Measurements from ENCODE around the gene CFB.

CFB gene

DNA sequence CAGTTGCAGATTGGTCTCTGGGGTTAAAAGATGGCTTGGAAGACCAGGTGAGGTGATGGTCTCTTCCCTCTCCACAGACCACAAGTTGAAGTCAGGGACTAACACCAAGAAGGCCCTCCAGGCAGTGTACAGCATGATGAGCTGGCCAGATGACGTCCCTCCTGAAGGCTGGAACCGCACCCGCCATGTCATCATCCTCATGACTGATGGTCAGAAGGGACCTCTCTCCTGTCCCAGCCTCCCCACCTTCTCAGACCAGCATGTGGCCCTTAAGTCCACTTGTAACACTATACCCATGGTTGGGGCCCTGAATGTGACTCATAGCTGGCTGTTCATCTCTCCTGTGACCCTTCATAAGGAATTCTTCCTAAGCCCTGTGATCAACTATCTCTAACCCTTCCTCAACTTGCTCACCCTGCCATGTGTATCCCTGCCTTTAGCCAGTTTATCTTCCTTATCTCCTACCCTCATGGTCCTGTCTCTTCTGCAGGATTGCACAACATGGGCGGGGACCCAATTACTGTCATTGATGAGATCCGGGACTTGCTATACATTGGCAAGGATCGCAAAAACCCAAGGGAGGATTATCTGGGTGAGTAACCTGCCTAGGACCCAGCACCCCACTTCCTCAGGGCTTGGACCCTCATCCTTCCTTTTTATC is 3.0 kb downstream of the CFB start:
- peak; percentile 8 for DNase-seq (ENCODE audit: low spot score)

DNA sequence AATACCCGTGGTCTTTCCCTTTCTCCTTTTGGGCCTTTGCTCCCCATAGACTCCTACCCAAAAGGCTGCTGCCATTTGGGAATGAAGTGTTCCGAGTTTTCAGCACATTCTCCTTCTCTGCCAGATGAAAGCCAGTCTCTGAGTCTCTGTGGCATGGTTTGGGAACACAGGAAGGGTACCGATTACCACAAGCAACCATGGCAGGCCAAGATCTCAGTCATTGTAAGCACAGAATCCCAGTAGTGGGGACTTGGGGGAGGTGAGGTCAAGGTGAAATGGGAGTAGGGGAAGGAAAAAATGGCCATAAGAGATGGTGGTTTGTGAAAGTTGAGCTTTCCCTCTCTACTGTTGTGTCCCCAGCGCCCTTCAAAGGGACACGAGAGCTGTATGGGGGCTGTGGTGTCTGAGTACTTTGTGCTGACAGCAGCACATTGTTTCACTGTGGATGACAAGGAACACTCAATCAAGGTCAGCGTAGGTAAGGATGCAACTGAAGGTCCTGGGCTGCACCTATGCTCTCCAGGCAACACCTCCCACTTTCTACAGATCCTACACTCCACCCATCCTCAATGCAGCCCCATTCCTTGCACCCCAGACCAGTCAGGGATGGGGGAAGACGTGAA is 4.1 kb downstream of the CFB start:
- no peak for DNase-seq (ENCODE audit: low spot score)

DNA sequence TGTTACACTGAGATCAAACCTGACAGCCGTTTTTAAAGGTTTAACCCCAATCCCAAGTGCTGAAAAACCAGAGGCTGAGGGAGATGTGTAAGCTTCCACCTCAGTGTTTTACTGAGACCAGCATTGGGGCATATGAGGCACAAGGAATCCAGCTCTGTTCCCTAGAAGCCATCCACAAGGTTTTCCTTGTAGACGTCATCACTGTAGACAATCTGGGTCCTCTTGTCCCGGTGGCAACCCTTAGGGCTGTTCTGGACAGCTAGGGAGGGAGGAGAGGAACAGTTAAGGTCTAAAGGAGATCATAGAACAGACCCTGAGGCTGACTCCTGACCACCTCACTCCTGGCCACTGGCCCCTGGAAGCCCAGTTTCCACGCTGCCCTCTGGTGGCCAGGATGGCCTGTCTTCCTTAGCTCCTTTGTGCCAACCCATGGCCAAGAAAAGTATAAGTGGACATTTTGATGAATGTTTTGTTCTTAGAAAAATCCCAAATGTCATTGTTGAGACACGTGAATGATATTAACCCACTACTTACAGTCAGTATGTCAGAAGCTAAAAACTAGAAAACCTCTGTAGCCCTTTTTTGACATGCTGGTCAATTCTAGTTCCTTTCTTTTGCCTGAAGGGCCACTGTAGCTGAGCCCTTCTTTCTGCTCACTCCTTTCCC is 6.4 kb downstream of the CFB start:
- peak; percentile 63 for DNase-seq (ENCODE audit: low spot score)

DNA sequence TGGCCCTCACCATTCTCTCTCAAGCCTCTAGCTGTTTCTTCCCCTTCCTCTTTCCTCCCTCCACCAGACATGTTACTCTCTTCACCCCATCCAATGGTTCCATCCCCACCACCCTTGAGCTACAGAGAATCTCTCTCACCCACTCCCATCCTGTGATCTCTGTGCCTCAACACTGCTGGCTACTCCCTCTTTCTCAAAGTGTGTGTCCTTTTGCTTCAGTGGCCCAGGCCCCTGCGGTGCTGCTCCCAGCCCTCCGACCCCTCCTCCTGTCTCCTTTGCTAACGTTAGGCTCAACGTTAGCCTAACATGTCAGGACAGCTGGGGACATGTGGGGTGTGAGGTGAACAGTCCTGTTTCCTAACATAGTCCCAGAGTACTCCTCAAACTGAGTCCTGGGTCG is 7.0 kb downstream of the CFB start:
- no peak for DNase-seq (ENCODE audit: low spot score)

DNA sequence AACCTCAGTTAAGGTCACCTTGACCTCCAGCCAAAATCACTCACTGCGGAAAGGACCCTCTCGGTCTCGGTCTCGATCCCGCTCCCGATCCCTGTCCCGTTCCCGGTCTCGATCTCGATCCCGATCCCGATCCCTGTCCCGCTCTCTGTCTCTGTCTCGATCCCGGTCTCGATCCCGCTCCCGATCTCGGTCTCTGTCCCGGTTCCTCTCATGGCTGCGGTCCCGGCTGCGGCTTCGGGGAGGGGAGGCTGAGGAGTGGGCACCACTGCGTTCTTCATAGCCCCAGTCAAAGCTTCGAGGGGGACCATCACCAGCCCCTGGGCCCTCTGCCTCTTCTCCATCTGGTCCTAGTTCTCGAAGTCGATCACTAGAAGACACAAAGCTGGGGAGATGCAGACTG is 8.6 kb downstream of the CFB start:
- no peak for DNase-seq (ENCODE audit: low spot score)

DNA sequence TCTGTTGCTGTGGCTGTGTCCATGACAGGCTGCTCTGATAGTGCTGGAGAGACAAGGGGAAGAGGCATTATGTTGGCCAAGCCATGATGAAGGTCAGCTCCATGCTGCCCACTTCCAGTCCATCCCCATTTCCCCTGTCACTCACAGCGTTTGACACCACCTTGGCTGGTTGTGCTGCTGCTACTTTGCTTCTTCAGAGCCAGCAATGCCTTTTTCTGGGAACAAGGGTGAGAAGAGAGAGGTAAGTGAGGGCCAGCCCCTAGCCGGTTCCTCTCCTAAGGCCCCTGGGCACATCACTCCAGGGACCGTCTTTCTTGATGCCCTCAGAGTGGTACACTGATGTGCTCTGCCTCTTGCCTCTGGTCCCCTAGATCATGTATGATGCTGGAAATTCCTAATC is 10.9 kb downstream of the CFB start:
- no peak for DNase-seq (ENCODE audit: low spot score)

DNA sequence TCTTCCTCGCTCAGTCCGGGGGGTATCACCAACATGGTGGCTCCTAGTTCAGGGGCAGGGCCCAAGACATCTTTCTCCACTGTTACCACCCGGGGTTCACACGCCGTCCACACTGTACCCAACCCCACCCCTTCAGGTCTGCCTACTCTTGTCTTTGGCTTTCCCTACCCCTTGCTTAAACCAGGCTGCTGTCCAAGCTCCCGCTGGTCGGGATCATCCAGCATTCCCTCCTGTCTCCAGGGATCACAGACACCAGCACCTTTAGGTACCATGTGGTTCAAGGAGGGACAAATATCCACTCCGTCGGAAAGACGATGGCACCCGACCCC is 12.5 kb downstream of the CFB start:
- no peak for DNase-seq (ENCODE audit: low spot score)

DNA sequence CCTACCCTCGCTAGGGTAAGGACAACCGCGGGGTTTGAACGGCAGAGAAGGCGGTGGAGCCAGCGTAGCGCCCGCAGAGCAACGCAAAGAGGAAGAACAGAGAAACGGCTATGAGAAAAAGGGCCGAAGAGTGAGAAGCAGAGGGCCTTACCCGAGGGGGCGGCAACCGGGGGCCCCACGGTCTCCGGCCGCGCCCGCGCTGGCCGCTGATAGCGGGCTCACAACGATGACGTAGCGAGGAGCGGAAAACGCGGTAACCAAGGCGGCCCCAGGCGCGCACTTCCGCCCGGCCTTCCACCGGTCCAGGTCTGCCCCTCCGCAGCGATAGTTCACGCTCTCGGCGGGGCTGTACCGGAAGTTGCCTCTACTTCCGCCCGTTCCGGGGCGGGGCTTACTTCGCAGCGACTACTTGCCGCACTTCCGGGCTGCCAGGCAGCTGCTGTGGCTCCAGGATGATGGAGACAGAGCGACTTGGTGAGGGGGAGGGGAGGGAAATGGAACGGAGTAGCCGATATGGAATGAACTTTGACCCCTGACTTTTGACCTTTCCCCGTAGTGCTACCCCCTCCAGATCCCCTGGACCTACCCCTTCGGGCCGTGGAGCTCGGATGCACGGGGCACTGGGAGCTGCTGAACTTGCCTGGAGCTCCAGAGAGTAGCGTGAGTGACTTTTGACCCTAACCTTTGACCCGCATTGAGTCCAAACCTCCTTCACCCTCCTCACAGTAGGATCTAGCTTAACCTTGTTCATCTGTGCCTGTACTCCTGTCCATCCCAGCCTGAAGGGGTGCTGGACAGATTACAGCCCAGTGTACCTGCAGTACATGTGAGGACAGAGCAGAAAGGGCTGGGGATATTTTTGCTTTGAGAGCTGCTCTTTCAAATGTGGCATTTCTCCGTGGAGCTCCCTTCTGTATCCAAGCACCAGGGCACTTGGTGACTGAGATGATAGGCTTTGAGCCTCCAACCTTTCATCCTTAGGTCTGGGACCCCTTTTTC is 13.1 kb downstream of the CFB start, which contains the start of the genes NELFE and SKIC2:
Gene NELFE, minus strand, starts transcription at position 231 of the 999 bp plus-strand sequence. CDS start 525 bp downstream, outside the sequence.
Gene SKIC2, plus strand, starts transcription at position 435 of the 999 bp plus-strand sequence. Its CDS starts 18 bp downstream, at position 453.
- peak; percentile 98 for DNase-seq (ENCODE audit: low spot score)

DNA sequence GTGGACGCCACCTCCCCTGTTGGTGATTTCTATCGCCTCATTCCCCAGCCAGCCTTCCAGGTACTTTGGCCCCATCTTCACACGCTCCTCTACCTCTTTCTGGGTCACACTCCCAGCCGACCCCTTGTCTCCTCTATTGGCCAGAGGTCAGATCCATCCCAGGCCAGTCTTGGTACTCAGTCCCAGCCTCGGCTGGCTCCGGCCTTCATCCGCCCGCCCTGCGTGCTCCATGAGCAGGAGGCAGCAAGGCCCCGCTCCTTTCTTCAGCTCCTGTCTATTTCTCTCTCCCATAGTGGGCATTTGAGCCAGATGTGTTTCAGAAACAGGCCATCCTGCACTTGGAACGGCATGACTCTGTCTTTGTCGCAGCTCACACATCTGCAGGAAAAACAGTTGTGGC is 15.7 kb downstream of the CFB start:
- no peak for DNase-seq (ENCODE audit: low spot score)

DNA sequence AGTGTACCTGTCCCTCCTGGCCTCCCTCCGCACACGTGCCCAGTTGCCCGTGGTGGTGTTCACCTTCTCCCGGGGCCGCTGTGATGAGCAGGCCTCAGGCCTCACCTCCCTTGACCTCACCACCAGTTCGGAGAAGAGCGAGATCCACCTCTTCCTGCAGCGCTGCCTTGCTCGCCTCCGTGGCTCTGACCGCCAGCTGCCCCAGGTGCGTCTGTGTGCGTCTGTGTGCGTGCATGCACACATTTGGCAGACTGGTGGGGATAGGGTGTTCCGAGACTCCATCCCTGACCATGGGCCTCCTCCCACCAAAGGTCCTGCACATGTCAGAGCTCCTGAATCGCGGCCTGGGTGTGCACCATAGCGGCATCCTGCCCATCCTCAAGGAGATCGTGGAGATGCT is 18.0 kb downstream of the CFB start:
- DNase-seq (ENCODE audit: low spot score): no peak

DNA sequence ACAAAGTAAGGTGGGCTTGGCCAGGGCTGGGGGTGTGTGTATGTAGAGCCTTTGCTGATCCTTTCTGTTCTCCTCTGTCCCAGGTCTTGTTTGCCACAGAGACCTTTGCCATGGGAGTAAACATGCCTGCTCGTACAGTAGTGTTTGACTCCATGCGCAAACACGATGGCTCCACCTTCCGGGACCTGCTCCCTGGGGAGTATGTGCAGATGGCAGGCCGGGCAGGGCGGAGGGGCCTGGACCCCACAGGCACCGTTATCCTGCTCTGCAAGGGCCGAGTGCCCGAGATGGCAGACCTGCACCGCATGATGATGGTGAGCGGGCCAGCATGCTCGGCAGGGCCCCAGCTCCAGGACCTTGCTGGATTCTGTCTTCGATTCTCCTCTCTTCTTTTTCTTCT is 19.8 kb downstream of the CFB start:
- DNase-seq (ENCODE audit: low spot score): no peak

DNA sequence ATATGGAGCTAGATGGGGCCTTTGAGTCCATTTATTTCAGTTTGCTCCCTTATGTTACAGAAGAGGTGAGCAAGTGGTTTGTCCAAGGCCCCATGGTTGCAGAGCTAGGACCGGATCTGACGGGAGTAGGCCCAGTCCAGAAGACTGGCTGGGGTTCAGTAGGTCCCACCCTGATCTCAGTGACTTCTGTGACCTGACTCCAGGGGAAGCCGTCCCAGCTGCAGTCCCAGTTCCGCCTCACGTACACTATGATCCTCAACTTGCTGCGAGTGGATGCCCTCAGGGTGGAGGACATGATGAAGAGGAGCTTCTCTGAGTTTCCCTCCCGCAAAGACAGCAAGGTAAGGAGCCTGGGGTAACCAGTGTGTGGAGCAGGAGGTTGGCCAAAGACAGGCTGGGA is 20.6 kb downstream of the CFB start:
- DNase-seq (ENCODE audit: low spot score): no peak

DNA sequence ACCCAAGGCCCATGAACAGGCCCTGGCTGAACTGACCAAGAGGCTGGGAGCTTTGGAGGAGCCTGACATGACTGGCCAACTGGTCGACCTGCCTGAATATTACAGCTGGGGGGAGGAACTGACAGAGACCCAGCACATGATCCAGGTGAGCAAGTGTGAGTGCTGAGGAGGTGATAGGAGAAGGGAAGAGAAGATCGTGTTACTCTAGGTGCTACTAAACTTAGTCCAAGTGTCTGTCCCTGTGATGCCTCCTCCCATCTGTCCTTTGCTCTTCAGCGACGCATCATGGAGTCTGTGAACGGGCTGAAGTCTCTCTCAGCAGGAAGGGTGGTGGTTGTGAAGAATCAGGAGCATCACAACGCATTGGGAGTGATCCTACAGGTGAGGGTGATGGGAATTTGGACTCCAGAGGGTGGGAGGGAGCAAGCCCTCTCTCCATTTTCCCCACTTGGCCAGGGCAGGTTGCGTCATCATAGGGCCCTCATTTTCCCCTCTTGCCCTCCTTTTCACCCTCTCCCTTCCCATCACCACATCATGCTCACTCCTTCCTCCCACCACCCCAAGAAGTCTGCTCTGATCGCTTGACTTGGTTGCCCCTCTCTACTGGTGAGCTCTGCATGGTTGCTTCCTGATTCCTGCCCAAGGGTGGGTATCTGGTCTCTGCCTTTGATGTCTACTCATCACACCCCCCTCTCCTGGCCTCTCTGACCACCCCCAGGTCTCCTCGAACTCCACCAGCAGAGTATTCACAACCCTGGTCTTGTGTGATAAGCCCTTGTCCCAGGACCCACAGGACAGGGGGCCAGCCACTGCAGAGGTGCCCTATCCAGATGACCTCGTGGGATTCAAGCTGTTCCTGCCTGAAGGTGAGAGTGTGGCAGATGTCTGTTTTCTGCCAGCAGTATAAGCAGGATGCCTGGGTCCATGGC is 21.4 kb downstream of the CFB start:
- DNase-seq (ENCODE audit: low spot score): no peak

DNA sequence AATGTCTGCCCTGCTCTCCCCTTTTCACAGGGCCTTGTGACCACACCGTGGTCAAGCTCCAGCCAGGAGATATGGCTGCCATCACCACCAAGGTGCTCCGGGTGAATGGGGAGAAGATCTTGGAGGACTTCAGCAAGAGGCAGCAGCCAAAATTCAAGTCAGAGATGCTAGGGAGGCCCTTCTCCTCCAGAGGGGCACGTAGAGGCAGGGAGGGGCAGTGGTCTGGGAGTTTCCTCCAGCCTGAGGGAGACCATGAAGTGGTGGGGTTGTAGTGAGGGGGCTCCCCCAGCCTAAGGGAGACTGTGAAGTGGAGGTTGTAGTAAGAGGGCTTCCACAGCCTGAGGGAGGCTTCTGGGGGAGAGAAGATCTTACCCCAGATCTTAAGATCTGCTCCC is 22.0 kb downstream of the CFB start:
- no peak for DNase-seq (ENCODE audit: low spot score)

DNA sequence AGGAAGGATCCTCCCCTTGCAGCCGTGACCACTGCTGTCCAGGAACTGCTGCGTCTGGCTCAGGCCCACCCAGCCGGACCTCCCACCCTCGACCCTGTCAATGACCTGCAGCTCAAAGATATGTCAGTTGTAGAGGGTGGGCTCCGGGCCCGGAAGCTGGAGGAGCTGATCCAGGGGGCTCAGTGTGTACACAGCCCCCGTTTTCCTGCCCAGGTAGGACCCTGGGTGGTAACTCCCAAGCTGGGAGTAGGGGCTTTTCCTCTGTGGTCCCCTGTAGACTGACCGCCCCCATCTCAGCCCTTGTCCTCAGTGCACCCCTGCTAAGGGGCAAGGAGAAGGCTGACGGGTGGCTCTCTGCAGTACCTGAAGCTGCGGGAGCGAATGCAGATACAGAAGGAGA is 22.4 kb downstream of the CFB start:
- no peak for DNase-seq (ENCODE audit: low spot score)

DNA sequence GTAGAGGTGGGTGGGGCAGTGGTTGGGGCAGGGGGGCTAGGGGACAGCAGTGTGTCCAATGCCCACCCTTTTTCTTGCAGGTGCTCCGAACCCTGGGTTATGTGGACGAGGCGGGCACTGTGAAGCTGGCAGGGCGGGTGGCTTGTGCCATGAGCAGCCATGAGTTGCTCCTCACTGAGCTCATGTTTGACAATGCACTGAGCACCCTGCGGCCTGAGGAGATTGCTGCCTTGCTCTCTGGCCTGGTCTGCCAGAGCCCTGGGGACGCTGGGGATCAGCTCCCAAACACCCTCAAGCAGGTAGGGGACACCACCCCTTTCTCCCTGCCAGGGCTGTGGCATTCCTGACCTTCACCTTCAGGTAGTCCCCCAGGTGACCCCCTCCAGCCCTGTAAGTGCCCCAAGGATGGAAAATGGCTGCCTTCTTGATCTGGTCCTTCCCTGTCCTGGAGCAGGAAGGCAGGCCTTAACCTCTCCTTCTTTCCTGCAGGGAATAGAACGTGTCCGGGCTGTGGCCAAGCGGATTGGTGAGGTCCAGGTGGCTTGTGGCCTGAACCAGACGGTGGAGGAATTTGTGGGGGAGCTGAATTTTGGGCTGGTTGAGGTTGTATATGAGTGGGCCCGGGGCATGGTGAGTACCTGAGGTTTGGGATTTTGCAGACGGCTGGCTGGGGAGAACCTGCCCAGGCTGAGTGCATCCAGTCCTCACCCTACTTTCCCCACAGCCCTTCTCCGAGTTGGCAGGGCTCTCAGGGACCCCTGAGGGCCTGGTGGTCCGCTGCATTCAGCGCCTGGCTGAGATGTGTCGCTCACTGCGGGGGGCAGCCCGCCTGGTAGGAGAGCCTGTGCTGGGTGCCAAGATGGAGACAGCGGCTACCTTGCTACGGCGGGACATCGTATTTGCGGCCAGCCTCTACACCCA is 23.2 kb downstream of the CFB start:
- no peak for DNase-seq (ENCODE audit: low spot score)

DNA sequence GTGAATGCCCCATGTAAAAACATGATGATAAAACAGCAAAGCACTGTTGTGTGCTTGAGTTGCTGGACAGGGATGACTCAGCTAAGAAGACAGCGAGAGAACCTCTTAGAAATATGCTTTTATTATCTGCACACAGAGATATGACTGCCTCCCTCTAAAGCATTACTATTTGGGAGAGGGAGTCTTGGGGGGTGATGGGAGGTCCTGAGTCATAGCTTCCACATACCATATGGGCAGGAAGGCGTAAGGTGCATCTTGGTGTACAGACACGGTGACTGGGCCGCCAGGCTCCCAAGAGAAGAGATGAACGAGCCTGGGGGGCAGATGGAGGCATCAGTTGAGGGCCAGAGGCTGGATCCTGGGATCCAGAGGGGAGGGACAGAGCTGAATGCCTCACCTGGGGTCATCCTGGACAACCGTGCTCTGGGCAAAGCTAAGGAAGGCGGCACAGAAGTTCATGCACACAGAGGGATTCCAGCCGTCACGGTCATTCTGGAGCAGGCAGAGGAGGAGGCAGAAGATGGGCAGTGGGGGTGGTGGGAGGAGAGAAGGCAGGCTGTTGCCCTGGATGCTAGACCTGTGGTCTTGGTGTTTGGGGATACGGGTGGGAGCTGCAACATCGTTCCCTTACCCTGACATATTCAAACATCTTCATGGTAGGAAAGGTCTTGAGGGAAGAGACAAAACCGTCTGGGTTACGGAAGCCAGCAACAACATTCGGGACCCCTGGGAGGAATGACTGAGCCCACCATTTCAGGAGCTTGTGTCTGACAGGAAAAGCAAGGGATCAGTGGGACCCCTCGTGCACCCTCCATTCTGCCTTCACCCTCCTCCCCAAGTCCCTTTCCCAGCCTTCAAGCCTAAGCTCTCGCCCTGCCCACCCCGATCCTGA is 24.1 kb downstream of the CFB start:
- DNase-seq (ENCODE audit: low spot score): peak; percentile 40

DNA sequence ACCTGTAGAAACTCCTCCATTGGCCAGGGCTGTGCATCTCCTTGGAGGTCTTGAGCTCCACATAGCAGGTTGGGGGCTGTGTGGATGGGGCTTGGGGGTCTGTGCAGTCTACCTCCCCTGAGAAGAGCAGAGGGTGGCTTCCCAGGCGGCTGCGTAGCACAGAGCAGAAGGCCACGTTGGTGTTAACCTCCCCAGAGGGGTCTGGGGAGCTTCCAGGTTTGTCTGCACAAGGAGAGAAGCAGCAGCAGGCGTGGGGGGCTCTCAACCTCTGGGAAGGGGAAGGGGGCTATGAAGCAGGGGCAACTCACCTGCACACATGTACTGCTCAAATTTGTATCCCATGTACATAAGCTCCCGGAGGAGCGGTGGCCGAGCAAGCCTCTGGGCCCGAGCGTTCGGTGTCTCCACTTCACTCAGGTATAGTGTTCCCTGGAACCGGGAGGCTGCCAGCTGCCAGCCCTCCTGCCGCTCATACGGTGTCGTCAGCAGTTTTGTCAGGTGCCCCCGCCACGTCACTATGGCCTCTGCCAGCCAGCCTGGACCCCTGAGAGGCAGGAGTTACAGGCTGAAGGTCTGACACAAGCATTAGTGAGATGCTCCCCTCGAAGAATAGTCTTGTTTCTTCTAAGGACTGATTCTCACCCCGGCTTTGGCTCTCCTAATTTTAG is 24.8 kb downstream of the CFB start:
- peak; percentile 61 for DNase-seq (ENCODE audit: low spot score)

Data from RKO (cell line).